KOPT-K1 (cell line): Measurements from ENCODE around the gene PRRT4.

ENCODE experiments used
- H3K27ac ChIP-seq: fragments of 200-600 bp; sonication (generic); 2 replicates; pipeline ENCODE4 v1.5.1; 2016; ENCODE audit warnings: antibody characterized with exemption, mild to moderate bottlenecking, low read depth, low read length; ENCODE audit not compliant: poor library complexity, severe bottlenecking
- H3K36me3 ChIP-seq: fragments of 200-600 bp; sonication (generic); 2 replicates; pipeline ENCODE4 v1.5.1; 2017; ENCODE audit warnings: antibody characterized with exemption, mild to moderate bottlenecking, low read length, moderate library complexity; ENCODE audit not compliant: insufficient read depth
- H3K9me3 ChIP-seq: fragments of 200-600 bp; sonication (generic); 2 replicates; pipeline ENCODE4 v1.5.1; 2017; ENCODE audit warnings: antibody characterized with exemption, low read length, mild to moderate bottlenecking; ENCODE audit not compliant: insufficient read depth, poor library complexity, severe bottlenecking

The PRRT4 gene

DNA sequence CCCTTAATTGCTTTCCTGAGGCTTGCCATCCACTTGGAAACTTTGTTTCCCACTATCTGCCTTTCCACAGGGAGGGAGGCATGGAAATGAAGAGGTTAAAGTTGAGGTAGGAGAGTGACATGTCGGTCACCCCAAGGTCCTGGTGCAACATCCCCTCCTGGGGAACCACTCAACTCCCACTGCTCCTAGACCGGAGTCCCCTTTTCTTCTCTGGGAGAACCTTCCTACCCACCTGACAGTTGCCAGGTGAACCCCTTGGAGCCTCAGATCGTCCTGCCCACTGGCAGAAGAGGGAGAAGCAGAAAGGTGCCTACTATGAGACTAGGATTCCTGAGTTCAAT lies 26.6 kb upstream of the PRRT4 start:
- no peaks in the 10 kb centered on the region for H3K36me3 ChIP-seq
- H3K9me3 ChIP-seq: no peaks in the 10 kb centered on the region
- H3K27ac ChIP-seq: no peak overlapping the region

DNA sequence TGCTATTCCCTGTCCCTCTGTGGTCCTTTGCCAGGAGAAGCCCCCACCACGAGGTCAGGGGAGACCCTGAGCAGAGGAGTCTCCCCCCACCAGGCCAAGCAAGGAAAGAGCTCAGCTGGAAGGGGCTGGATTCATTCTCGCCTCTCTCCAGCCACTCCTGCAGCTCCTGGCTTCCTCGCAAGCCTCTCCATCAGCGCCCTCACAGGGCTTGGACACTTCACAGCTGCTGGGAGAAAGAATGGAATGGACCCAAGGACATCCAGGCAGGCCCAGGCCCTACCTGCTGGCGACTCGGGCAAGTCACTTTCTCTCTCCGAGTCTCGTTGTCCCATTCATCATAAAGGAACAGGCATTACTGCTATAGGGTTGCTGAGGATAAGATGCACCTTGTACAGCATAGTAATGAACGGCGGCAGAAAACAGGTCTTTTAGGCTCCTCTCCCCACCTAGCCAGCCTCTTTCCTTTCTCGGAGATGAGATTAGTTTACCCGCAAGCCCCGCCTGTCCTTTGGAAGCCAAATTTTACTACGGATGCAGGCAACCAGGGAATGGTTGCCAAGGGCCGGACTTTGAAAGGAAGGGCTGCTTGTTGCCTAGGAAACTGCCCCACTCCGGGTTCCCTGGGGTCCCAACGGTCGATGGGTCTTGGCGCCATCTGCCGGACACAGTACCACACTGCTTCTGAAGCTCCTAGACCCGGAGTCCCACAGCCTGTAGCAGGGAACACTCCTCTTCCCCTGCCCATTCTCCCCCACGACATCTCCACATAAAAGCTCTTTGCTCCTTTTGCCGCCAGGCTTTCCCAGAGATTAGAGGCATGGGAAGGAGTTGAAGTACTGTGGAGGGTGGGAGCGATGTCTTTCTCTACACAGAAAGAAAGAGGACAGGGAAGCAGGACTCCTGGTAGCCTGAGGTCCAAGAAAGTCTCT lies 26.0 kb upstream of the PRRT4 start:
- Histone ChIP-seq H3K36me3 (no peaks in the 10 kb centered on the region), H3K27ac (no peak overlapping the region), H3K9me3 (no peaks in the 10 kb centered on the region)

DNA sequence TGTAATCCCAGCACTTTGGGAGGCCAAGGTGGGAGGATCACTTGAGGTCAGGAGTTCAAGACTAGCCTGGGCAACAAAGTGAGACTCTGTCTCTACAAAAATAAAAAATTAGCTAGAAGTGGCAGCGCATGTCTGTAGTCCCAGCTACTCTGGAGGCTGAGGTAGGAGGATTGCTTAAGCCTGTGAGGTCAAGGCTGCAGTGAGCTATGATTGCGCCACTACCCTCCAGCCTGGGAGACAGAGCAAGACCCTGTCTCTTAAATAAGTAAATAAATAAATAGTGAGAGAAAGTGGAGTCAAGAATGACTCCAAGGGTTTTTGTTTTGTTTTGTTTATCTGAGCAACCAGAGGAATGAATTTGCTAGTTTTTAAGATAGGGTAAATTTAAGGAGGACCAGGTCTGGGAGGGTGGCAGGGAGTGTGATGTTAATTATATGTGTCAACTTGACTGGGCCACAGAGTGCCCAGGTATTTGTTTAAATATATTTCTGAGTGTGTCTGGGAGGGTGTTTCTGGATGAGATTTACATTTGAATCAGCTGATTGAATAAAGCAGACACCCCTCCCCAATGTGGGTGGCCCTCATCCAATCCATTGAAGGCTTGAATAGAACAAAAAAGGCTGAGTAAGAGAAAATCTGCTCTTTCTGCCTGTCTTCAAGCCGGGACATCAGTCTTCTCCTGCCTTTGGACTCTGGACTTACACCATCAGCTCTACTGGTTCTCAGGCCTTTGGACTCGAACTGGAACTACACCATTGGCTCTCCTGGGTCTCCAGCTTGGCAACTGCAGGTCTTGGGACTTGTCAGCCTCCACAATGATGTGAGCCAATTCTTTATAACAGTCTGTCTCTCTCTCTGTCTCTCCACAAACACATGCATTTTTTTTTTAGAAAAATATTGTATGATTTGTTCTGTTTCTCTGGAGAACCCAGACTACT lies 24.8 kb upstream of the PRRT4 start:
- Histone ChIP-seq H3K9me3 (no peaks in the 10 kb centered on the region), H3K27ac (no peak overlapping the region), H3K36me3 (no peaks in the 10 kb centered on the region)

DNA sequence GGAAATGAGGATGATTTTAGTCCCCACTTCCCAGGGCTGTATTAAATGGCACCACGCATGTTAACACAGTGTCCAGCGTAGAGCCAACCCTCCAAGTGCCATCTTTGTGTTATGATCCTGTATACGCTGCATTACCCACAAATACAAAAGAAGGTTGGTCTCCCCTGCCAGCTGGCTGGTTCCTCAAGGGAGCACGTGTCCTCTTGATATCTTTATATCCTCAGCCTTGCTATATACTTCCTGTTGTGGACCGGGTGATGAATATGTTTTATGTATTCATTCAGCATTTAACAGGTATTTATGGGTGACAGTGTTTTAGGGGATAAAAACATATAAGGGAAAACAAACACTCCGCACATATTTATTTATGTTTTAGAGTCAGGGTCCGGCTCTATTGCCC lies 23.2 kb upstream of the PRRT4 start:
- no peaks in the 10 kb centered on the region for H3K36me3 ChIP-seq
- no peak overlapping the region for H3K27ac ChIP-seq
- no peaks in the 10 kb centered on the region for H3K9me3 ChIP-seq

DNA sequence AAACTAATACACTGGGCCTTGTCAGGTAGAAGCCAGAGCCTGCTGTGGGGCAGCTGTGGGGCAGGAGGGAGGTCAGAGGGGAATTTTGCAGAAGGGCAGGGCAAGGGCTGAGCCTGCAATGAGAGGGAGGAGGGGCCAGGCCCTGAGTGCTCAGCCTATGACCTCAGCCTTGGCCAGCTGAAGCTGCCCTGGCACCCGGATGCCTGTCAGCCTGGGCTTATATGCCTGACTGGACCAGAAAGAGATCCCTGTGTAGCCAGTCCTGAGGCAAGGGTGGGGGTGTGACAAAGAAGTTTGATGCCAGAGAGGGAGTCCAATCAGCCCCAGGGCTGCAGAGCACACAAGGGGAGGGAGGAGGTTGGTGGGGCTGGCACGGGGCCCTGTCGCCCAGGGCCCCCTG lies 22.3 kb upstream of the PRRT4 start:
- Histone ChIP-seq H3K27ac (no peak overlapping the region), H3K9me3 (no peaks in the 10 kb centered on the region), H3K36me3 (no peaks in the 10 kb centered on the region)

DNA sequence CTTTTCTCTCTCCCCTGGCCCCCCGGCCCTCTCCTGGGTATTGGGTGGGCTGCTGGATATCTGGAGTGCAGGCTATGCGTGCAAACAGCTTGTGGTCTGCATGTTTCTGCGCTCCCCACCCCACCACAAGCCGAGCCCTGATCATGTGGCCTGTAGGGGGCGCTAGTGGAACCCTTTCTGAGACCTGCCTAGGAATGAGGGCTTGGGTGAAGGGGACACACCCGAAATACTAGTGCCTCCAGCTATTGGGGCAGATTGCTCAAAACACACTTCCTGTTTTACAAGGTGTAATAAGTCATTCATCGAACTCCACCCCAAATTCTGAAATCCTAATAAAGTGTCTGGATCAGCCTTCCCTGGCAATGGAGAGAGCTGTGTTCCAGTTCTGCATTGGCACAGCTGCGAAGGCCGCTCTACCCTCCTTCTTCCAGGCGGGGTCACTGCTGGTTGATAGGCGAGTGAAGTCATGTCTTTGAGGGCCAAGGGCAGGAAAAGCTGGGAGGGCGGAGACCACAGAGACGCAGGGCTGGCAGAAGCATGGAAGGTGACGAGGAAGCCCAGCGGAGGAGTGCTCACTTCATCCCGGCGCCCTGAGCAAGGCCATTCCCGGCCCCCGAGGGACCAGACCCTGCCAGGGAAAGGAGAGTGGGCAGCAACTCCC lies 19.8 kb upstream of the PRRT4 start:
- Histone ChIP-seq H3K9me3 (no peaks in the 10 kb centered on the region), H3K36me3 (no peaks in the 10 kb centered on the region), H3K27ac (no peak overlapping the region)

DNA sequence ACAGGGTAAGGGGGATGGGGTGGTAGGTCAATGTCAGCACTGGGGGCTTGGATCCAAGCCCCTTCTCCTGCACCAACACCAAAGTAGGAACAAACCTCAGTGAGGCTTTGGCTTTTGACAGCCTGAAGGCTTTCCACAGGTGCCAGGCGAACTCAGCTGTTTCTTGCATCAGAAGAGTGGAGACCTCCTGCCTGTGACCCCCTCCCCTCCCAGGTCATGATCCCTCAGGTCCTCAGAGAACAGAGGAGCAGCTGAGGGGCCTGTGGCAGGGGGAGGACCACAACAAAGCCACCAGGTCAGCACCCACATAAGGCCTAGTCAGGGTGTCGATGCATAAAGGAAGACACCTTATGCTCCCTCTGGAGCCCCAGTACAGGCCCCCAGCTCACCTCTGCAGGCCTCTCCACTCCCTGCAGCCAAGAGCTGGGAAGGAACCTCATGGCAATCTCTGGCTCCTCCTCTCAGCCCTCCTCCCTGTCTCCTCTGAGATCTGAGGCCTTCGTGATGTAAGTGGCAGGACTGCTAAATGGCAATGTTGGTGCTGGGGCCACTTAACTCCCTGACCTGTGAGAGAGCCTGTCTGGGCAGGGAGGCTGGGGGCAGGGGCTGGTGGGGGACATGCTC lies 19.1 kb upstream of the PRRT4 start:
- H3K27ac ChIP-seq: no peak overlapping the region
- no peaks in the 10 kb centered on the region for H3K36me3 ChIP-seq
- H3K9me3 ChIP-seq: no peaks in the 10 kb centered on the region

DNA sequence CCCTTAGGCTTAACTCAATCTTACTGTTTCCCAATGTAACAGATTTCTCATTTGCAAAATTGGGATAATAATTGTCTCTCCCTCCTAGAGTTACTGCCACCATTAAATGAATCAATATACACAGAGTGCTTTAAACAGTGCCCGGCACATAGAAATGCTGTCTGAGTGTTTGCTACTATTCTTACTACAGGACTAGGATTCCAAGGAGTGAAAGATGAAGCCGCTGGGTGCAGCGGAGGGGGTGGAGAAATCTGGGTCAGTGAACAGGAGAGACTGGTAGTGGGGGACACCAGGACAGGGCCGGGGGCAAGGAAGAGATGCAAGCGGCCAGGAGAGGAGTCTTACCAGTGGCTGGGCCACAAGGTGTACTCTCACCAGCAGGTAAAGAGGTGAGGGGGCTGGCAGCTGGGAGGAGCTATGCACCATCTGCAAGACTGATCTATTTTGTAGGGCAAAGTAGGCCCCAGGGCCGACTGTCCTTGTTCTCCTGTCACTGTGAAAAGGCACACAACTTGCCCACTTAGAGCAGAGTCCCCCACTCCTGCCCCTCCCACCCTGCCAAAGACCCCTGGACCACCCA lies 18.5 kb upstream of the PRRT4 start:
- Histone ChIP-seq H3K9me3 (no peaks in the 10 kb centered on the region), H3K36me3 (no peaks in the 10 kb centered on the region), H3K27ac (no peak overlapping the region)

DNA sequence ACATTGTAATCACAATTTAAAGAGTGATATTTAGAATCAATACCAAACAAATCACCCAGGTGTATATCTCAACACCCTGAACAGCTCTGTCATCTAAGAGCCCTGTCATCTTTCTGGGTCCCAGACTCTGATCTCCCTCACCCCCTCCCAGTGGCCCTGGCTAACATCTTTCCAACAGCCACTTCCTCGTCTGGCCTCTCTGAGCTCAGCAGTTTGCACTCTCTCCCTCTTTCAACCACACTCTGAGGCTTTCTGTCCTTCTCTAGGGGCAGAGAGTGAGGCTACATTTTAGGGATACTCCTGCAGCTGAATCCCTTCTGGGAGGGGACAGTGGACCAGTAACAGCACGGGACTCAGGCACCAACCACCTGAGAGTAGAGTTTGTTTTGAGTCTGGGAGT lies 17.1 kb upstream of the PRRT4 start:
- Histone ChIP-seq H3K9me3 (no peaks in the 10 kb centered on the region), H3K27ac (no peak overlapping the region), H3K36me3 (no peaks in the 10 kb centered on the region)

DNA sequence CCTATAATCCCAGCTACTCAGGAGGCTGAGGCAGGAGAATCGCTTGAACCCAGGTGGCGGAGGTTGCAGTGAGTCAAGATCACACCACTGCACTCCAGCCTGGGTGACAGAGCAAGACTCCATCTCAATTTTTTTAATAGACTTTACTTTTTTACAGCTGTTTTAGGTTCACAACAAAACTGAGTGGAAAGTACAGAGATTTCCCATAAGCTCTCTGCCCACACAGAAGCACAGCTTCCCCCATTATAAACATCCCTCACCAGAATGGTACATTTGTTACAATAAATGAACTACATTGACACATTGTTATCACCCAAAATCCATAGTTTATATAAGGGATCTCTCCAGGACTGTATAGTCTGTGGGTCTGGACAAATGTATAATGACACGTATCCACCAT lies 14.6 kb upstream of the PRRT4 start:
- H3K27ac ChIP-seq: no peak overlapping the region
- H3K36me3 ChIP-seq: no peaks in the 10 kb centered on the region

DNA sequence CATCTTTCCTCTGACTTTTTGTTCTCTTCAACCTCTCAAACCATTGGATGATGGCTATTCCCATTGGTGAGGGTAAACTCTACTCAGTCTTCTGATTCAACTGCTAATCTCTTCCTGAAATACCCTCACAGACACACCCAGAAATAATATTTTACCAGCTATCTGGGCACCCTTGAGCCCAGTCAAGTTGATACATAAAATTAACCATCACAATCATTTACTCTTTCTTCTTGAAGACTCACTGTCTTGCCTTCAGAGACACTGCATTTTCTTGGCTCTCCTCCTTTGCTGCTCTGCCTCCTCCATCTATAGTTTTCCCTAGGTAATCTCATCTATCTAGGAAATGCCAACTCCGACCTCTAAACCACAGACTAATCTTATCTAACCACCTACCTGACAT lies 12.6 kb upstream of the PRRT4 start:
- Histone ChIP-seq H3K27ac (no peak overlapping the region), H3K36me3 (no peaks in the 10 kb centered on the region), H3K9me3 (no peaks in the 10 kb centered on the region)

More for the DNA sequence above, 14.6 kb upstream of the PRRT4 start:
- no peaks in the 10 kb centered on the region for H3K9me3 ChIP-seq

DNA sequence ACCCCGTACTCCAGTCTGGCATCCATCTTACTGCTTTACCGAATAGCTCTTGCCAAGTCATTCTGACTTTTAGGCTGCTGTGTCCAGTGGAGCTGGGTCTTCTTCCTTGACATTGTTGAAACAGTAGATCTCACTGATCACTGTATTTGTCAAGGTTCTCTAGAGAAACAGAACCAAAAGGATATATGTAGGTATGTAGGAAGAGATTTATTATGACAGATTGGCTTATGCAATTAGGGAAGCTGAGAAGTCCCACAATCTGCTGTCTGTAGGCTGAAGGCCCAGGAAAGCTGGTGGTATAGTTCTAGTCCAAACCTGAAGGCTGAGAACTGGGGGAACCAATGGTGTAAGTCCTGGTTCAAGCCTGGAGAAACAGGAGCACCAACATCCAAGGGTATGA lies 12.1 kb upstream of the PRRT4 start:
- Histone ChIP-seq H3K36me3 (no peaks in the 10 kb centered on the region), H3K27ac (no peak overlapping the region), H3K9me3 (no peaks in the 10 kb centered on the region)

DNA sequence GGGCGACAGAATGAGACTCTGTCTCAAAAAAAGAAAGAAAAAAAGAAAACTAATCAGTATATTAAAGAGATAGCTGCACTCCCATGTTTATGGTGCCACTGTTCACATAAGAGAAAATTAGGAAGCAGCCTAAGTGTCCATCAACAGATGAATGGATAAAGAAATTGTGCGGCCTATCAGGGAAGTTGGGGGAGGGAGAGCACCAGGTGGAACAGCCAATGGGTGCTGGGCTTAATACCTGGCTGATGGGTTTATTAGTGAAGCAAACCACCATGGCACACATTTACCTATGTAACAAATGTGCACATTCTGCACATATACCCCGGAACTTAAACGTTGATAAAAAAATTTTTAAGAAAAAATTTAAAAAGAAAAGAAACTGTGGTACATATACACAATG lies 9.0 kb upstream of the PRRT4 start:
- Histone ChIP-seq H3K27ac (no peak overlapping the region), H3K36me3 (no peaks in the 10 kb centered on the region), H3K9me3 (no peaks in the 10 kb centered on the region)

DNA sequence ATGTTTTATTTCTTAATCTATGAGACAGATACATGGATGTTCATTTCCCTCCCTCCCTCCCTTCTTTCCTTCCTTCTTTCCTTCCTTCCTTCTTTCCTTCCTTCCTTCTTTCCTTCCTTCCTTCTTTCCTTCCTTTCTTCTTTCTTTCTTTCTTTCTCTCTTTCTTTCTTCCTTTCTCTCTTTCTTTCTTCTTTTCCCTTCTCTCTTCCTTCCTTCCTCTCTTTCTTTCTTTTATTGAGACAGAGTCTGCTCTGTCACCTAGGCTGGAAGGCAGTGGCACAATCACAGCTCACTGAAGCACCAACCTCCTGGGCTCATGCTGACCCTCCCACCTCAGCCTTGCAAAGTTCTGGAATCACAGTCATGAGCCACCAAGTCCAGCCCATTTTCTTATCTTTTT lies 5.5 kb upstream of the PRRT4 start:
- H3K36me3 ChIP-seq: no peaks in the 10 kb centered on the region
- H3K27ac ChIP-seq: no peak overlapping the region
- H3K9me3 ChIP-seq: no peaks in the 10 kb centered on the region
